Vagina (tissue), 2 donors: ENCODE results near the gene CAV2.

Source experiments
- CTCF ChIP-seq, 3 experiments: fragments of 450-650 bp in 2 of 3; fragments of 200-600 bp in 1 of 3; sonication (generic) in 1 of 3; IDR thresholded peaks; one replicate each; pipeline ENCODE4 v1.5.1; 2017 to 2019; ENCODE audit warnings: antibody characterized with exemption in 3 of 3, mild to moderate bottlenecking in 2 of 3, moderate library complexity in 2 of 3
- POLR2A ChIP-seq, 2 donors: fragments of 450-650 bp; IDR thresholded peaks; one replicate each; pipeline ENCODE4 v1.6.1; 2017; ENCODE audit warnings: antibody characterized with exemption in 2 of 2, mild to moderate bottlenecking in 2 of 2, moderate library complexity in 2 of 2
- POLR2AphosphoS5 ChIP-seq, 2 donors: sonication (generic); formaldehyde crosslinking; IDR thresholded peaks; one replicate each; pipeline ENCODE4 v1.9.0; 2017; ENCODE audit warnings: antibody characterized with exemption in 2 of 2, mild to moderate bottlenecking in 2 of 2, low read depth in 1 of 2; ENCODE audit not compliant: insufficient read depth in 1 of 2

- TF ChIP-seq CTCF (IDR thresholded peaks at IDR 0.05) = no peak
- no peak for TF ChIP-seq POLR2A (IDR thresholded peaks at IDR 0.05)
- no peak for TF ChIP-seq POLR2AphosphoS5 (IDR thresholded peaks at IDR 0.05; ENCODE audit: insufficient read depth in 1 of 2, low read depth in 1 of 2)
Measured at GRCh38 chr7:116510795-116511194, 11.3 kb downstream of the CAV2 start.
